GM23338 (cell line): ENCODE results near the gene DENND2C. TPM values are rescaled to one million over a fixed set of nuclear protein-coding genes. Genes with fewer than 3 reads are reported as not detected.

ENCODE experiments used
- ATAC-seq: fragments of 200-7000 bp; cut with Tn5 transposase; 3 replicates; pipeline ENCODE4 v1.9.1; 2020
- DNase-seq: peaks from one replicate; pipeline ENCODE4 v3.0.0-alpha.2; 2015; ENCODE audit warnings: low spot score
- H2AFZ ChIP-seq: fragments of 200-600 bp; sonication (generic); 2 replicates; pipeline ENCODE4 v1.8.0; 2016; ENCODE audit warnings: antibody characterized with exemption, mild to moderate bottlenecking, moderate library complexity
- H3F3A ChIP-seq: fragments of 200-600 bp; sonication (generic); replicated peaks from 2 replicates; pipeline ENCODE4 v1.8.0; 2017; ENCODE audit warnings: antibody characterized with exemption, mixed run types, low read depth
- H3K27ac ChIP-seq: fragments of 200-600 bp; sonication (generic); 2 replicates; pipeline ENCODE4 v1.6.1; 2016; ENCODE audit warnings: low read depth
- H3K27me3 ChIP-seq: fragments of 200-600 bp; sonication (generic); 2 replicates; pipeline ENCODE4 v1.8.0; 2016; ENCODE audit warnings: mild to moderate bottlenecking, mixed run types, moderate library complexity; ENCODE audit not compliant: insufficient read depth
- H3K36me3 ChIP-seq: fragments of 200-600 bp; sonication (generic); 2 replicates; pipeline ENCODE4 v1.8.0; 2016; ENCODE audit warnings: mild to moderate bottlenecking; ENCODE audit not compliant: insufficient read depth
- H3K4me1 ChIP-seq: fragments of 200-600 bp; sonication (generic); 2 replicates; pipeline ENCODE4 v1.8.0; 2016; ENCODE audit warnings: mild to moderate bottlenecking, moderate library complexity; ENCODE audit not compliant: insufficient read depth
- H3K4me2 ChIP-seq: fragments of 200-600 bp; sonication (generic); 2 replicates; pipeline ENCODE4 v1.7.1; 2017; ENCODE audit warnings: mixed run types
- H3K4me3 ChIP-seq: fragments of 200-600 bp; sonication (generic); 2 replicates; pipeline ENCODE4 v1.6.1; 2016; ENCODE audit warnings: mixed run types
- H3K79me2 ChIP-seq: fragments of 200-600 bp; sonication (generic); replicated peaks from 2 replicates; pipeline ENCODE4 v1.8.0; 2017; ENCODE audit warnings: mild to moderate bottlenecking; ENCODE audit not compliant: insufficient read depth
- H3K9me2 ChIP-seq: fragments of 200-600 bp; sonication (generic); 2 replicates; pipeline ENCODE4 v1.8.0; 2017; ENCODE audit not compliant: insufficient read depth
- H4K20me1 ChIP-seq: fragments of 200-600 bp; sonication (generic); replicated peaks from 2 replicates; pipeline ENCODE4 v1.8.0; 2017; ENCODE audit warnings: mild to moderate bottlenecking; ENCODE audit not compliant: insufficient read depth
- H3K27ac Mint-ChIP-seq: 2 replicates; pipeline ENCODE4 v1.8.0; 2020; ENCODE audit warnings: inconsistent platforms, mild to moderate bottlenecking, moderate library complexity, mixed read lengths
- H3K27me3 Mint-ChIP-seq: 3 replicates; pipeline ENCODE4 v1.8.0; 2022; ENCODE audit warnings: low read depth, mild to moderate bottlenecking, moderate library complexity, mixed read lengths, inconsistent platforms; ENCODE audit not compliant: insufficient read depth, poor library complexity
- H3K36me3 Mint-ChIP-seq: 3 replicates; pipeline ENCODE4 v1.8.0; 2021; ENCODE audit warnings: low read depth, mild to moderate bottlenecking, inconsistent platforms, moderate library complexity, mixed read lengths
- H3K4me1 Mint-ChIP-seq: 3 replicates; pipeline ENCODE4 v1.8.0; 2020; ENCODE audit warnings: mild to moderate bottlenecking, inconsistent platforms, mixed read lengths
- H3K4me3 Mint-ChIP-seq: 3 replicates; pipeline ENCODE4 v1.8.0; 2021; ENCODE audit warnings: moderate library complexity, mild to moderate bottlenecking, inconsistent platforms, mixed read lengths
- H3K9me3 Mint-ChIP-seq: 3 replicates; pipeline ENCODE4 v1.8.0; 2020; ENCODE audit warnings: moderate library complexity, mild to moderate bottlenecking, inconsistent platforms, mixed read lengths
- CREB1 ChIP-seq: fragments of 250-450 bp; sonication (Bioruptor Pico); IDR thresholded peaks from 2 replicates; pipeline ENCODE4 v1.5.0; 2020; ENCODE audit warnings: low read depth, mild to moderate bottlenecking, moderate library complexity
- EZH2 ChIP-seq: fragments of 200-600 bp; sonication (generic); IDR thresholded peaks from one replicate; pipeline ENCODE4 v1.8.0; 2017; ENCODE audit warnings: antibody characterized with exemption, mild to moderate bottlenecking, low read depth; ENCODE audit not compliant: unreplicated experiment
- EZH2phosphoT487 ChIP-seq: fragments of 200-600 bp; sonication (generic); IDR thresholded peaks from one replicate; pipeline ENCODE4 v1.8.1; 2018; ENCODE audit warnings: antibody characterized with exemption; ENCODE audit not compliant: unreplicated experiment
- JUNB ChIP-seq: IDR thresholded peaks from one replicate; pipeline ENCODE4 v1.6.1; 2016; ENCODE audit warnings: antibody characterized with exemption; ENCODE audit not compliant: unreplicated experiment
- NANOG ChIP-seq: IDR thresholded peaks from 2 replicates; pipeline ENCODE4 v1.6.1; 2016; ENCODE audit warnings: antibody characterized with exemption, borderline replicate concordance
- POLR2AphosphoS5 ChIP-seq: IDR thresholded peaks from 2 replicates; pipeline ENCODE4 v1.6.1; 2016; ENCODE audit warnings: antibody characterized with exemption, low read depth
- STAT1 ChIP-seq: IDR thresholded peaks from one replicate; pipeline ENCODE4 v1.6.1; 2016; ENCODE audit warnings: antibody characterized with exemption; ENCODE audit not compliant: unreplicated experiment
- ZNF114 ChIP-seq: fragments of 250-450 bp; sonication (Bioruptor Pico); IDR thresholded peaks from 2 replicates; pipeline ENCODE4 v1.5.0; 2020; ENCODE audit warnings: mild to moderate bottlenecking, moderate library complexity
- ZNF331 ChIP-seq: fragments of 250-450 bp; sonication (Bioruptor Pico); IDR thresholded peaks from 2 replicates; pipeline ENCODE4 v1.5.0; 2020; ENCODE audit warnings: low read depth, mild to moderate bottlenecking, moderate library complexity
- ZNF462 ChIP-seq: fragments of 250-450 bp; sonication (Bioruptor Pico); IDR thresholded peaks from 2 replicates; pipeline ENCODE4 v1.5.0; 2020; ENCODE audit warnings: mild to moderate bottlenecking, moderate library complexity
- polyA plus RNA-seq: library from polyadenylated mRNA; unstranded; fragments of >200 nt; fragmentation: Nextera tagmentation; extraction: Ambion mirVana; gene quantifications from 2 replicates; pipeline ENCODE4 v1.2.1, GENCODE V29; 2016
- total RNA-seq: library from RNA; depleted of rRNA; stranded (reverse); fragments of >200 nt; shearing (Covaris generic); gene quantifications from 2 replicates; pipeline ENCODE4 v1.2.3, GENCODE V29; 2014
- TF ChIP-seq, protein P1 (sequence below): IDR thresholded peaks from 2 replicates; pipeline ENCODE4 v1.6.1; 2016; ENCODE audit warnings: antibody characterized with exemption

Gene DENND2C
- total and polyA plus RNA-seq, 2 experiments from 2014 or later = 4.1 to 7.0 TPM

DNA sequence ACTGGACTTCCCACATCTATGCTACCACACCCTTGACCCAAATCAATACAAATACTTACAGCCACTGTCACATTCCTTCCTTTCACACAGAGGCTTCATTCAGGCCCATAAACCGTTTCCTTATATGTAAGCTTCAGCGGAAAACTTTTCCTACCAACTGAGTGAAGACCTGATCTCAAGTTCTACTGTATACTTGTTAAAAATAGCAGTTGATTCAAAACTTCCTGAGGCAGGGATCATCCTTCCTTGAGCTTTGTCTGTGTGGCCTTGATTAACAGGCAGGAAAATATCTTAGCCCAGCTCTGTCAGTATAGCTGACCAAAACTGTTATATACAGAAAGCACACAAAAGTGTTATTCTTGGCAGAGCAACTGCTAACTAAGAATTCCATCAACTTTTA, 42.7 kb downstream of the DENND2C start (continued):
- no peak for TF ChIP-seq ZNF462 (CRISPR knock-in tag)
- no peak for TF ChIP-seq EZH2

DNA sequence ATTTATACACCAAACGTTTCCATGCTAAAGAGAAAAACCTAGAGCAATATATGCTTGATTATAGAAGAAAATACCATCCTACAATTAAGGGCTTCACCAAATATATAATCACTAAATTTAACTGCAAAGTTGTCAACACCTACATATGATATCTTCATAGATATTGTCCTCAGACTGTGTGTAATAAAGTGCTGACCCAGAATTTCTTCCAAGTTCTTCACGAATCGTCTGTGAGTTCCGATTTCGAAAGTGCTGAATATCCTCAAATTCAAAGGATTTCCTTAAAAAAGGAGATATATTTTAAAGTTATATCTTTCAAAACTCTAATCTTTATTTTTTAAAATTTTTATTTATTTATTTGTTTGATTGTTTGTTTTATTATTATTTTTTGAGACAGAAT, 46.5 kb downstream of the DENND2C start:
- Mint-ChIP-seq H3K27ac (no peak overlapping the region), H3K9me3 (no peaks in the 10 kb centered on the region), H3K4me1 (no peaks in the 10 kb centered on the region), H3K4me3 (no peak overlapping the region), H3K36me3 (no peaks in the 10 kb centered on the region), H3K27me3 (no peaks in the 10 kb centered on the region)
- Histone ChIP-seq H3K9me2 (no peaks in the 10 kb centered on the region), H3K4me2 (no peak overlapping the region), H3K79me2 (no peaks in the 10 kb centered on the region), H3K36me3 (no peaks in the 10 kb centered on the region), H3F3A (no peaks in the 10 kb centered on the region), H4K20me1 (no peaks in the 10 kb centered on the region), H2AFZ (no peak overlapping the region), H3K27me3 (no peaks in the 10 kb centered on the region), H3K4me3 (no peak overlapping the region), H3K4me1 (no peaks in the 10 kb centered on the region), H3K27ac (no peak overlapping the region)
- ATAC-seq (no peak), DNase-seq (no peak)
- no peak for TF ChIP-seq CREB1 (CRISPR knock-in tag)
- TF ChIP-seq STAT1 = no peak
- TF ChIP-seq JUNB = no peak
- TF ChIP-seq ZNF114 (CRISPR knock-in tag) = no peak
- TF ChIP-seq NANOG = no peak
- TF ChIP-seq, protein P1, sequence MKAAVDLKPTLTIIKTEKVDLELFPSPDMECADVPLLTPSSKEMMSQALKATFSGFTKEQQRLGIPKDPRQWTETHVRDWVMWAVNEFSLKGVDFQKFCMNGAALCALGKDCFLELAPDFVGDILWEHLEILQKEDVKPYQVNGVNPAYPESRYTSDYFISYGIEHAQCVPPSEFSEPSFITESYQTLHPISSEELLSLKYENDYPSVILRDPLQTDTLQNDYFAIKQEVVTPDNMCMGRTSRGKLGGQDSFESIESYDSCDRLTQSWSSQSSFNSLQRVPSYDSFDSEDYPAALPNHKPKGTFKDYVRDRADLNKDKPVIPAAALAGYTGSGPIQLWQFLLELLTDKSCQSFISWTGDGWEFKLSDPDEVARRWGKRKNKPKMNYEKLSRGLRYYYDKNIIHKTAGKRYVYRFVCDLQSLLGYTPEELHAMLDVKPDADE = no peak
- no peak for TF ChIP-seq EZH2
- TF ChIP-seq POLR2AphosphoS5 = no peak
- no peak for TF ChIP-seq ZNF331 (CRISPR knock-in tag)
- TF ChIP-seq EZH2phosphoT487 = no peak
